ENCODE data around the gene MAN1C1.
A peak's percentile ranks its signal among the peaks of the same experiment; 100 is the strongest.

The MAN1C1 gene

GRCh38 chr1:25782608-25783201 is 166.1 kb downstream of the MAN1C1 start:
- DNase-seq (ENCODE audit: low spot score) = no peak

- no peak for DNase-seq (ENCODE audit: low spot score)
Measured at GRCh38 chr1:25784575-25785051, 168.0 kb downstream of the MAN1C1 start.

- no peak for DNase-seq (ENCODE audit: low spot score)
Measured at GRCh38 chr1:25785333-25786067, 168.9 kb downstream of the MAN1C1 start.

DNA sequence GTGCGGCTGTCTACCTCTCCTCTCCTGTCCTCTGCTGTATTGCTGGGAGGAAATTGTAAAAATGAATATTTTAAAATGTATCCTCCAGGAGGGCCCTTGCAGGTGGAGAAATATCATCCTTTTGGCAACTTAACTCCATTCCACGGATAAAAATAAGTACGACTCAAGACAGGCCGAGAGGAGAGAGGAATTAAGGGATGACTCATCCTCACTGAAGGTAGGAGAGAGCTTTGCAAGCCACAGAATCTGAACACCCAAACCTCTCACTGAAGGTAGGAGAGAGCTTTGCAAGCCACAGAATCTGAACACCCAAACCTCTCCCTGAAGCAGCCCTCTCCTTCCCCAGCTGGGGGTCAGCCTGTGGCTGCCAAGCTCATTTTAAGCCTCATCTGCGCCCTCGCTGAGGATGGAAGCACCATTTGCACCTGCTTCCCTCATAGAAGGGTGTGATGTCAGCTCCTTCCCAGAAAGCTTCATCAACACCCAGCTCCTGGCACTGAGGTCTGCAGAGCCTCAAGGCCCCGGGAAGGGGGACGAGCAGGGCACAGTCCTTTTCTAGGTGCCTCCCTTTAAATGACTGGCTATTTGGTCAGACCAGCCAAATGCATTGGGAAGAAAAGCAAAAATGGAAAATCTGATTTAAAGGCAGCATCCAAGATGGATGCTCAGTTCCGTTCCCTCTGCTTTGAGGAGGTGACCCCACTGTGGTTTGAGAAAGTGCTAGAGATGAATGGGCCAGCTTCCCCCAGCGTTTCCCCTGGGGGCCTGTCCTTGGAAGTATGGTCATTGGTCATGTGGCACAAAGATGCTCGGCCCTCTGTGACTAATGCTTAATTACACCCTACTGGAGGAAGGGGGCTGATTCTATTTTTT is 170.5 kb downstream of the MAN1C1 start:
- DNase-seq (ENCODE audit: low spot score) = peak; percentile 63

- no peak for DNase-seq (ENCODE audit: low spot score)
Measured at GRCh38 chr1:25787760-25788166, 171.2 kb downstream of the MAN1C1 start.

DNA sequence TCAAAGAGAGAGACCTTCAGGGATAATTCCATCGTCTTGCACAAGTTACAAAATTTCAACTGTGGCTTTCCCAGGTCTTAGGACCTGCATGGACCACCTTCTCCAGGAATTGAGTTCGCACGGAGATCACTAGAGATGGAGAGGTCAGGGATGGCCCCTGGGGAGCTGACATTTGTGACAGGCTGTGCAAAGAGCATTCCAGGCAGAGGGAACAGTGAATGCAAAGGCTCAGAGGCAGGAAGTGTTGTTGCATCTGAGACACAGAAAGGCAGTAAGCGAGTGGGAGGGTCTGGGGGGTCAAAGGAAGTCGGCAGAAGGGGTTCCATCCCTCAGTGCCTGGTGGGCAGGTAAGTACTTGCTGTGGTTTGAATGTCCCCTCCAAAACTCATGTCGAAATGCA is 173.9 kb downstream of the MAN1C1 start:
- no peak for DNase-seq (ENCODE audit: low spot score)

GRCh38 chr1:25792115-25792514 is 175.5 kb downstream of the MAN1C1 start:
- DNase-seq (ENCODE audit: low spot score) = no peak

GRCh38 chr1:25793585-25794170 is 177.1 kb downstream of the MAN1C1 start:
- no peak for DNase-seq (ENCODE audit: low spot score)

DNA sequence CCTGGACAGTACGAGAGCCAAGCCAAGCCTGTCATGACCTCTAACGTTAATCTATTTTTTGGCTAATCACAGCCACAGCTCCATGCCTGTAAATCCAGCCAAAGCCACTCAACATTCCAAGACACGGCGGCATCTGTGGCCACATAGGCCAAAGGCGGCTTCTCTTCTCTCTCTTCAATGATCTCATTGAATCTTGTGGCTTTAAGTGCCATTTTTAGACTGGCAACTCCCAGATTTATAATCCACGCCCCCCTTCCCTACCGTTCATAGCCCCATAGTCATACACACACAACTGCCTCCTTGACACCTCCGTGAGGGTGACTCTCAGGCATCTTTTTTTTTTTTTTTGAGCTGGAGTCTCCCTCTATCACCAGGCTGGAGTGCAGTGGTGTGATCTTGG is 177.7 kb downstream of the MAN1C1 start:
- DNase-seq (ENCODE audit: low spot score) = peak; percentile 71

DNA sequence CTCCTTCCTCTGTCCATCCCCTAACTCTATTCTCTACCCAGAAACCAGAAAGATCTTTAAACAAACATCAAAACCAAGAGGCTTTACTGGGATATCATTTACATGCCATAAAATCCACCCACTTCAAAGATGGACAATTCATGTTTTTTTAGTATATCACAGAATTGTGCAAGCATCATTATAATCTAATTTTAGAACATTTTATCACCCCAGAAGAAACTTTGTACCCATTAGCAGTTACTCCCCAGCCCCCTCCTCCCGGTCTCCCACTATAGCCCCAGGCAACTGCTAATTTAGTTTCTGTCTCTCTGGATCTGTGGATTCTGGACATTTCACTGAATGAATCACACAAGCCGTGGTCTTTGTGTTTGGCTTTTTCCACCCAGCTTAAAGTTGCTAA is 178.6 kb downstream of the MAN1C1 start:
- no peak for DNase-seq (ENCODE audit: low spot score)

DNA sequence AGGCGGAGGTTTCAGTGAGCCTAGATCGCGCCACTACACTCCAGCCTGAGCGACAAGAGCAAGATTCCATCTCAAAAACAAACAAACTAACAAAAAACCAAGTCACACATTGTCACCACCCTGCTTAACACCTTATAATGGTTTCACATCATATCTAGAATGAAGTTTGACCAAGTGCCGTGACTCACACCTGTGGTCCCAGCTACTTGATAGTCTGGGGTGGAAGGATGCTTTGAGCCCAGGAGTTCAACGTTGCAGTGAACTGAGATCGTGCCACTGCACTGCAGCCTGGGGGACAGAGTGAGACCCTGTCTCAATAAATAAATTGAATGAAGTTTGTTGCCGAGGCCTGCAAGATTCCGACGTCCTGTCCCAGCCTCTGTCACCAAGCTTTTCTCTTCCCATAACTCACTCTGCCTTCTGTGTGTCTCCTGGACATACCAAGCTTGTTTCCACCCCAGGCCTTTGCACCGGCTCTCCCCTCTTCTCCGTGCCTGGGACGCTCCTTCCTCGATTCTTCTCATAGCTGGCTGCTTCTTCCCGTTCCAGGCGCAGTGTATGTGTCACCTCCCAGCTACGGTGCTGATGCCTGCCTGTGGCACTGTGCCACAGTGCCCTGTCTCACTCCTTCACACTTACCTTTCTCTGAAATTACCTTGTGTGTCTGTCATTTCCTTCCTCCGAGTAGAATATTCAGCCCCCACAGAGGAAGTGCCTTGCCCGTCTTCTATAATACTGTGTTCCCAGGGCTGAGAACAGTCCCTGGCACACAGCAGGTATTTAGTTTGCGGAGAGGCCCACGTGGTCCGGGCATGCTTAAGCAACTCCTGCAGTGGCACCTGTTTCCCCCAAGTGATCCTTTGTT is 179.6 kb downstream of the MAN1C1 start:
- no peak for DNase-seq (ENCODE audit: low spot score)

GRCh38 chr1:25796811-25797458 is 180.3 kb downstream of the MAN1C1 start:
- peak; percentile 84 for DNase-seq (ENCODE audit: low spot score)

- DNase-seq (ENCODE audit: low spot score) = peak; percentile 77
Measured at GRCh38 chr1:25797939-25798338, 181.3 kb downstream of the MAN1C1 start.

- no peak for DNase-seq (ENCODE audit: low spot score)
Measured at GRCh38 chr1:25798666-25799351, 182.2 kb downstream of the MAN1C1 start.

- DNase-seq (ENCODE audit: low spot score) = no peak
Measured at GRCh38 chr1:25799352-25799934, 182.9 kb downstream of the MAN1C1 start.

DNA sequence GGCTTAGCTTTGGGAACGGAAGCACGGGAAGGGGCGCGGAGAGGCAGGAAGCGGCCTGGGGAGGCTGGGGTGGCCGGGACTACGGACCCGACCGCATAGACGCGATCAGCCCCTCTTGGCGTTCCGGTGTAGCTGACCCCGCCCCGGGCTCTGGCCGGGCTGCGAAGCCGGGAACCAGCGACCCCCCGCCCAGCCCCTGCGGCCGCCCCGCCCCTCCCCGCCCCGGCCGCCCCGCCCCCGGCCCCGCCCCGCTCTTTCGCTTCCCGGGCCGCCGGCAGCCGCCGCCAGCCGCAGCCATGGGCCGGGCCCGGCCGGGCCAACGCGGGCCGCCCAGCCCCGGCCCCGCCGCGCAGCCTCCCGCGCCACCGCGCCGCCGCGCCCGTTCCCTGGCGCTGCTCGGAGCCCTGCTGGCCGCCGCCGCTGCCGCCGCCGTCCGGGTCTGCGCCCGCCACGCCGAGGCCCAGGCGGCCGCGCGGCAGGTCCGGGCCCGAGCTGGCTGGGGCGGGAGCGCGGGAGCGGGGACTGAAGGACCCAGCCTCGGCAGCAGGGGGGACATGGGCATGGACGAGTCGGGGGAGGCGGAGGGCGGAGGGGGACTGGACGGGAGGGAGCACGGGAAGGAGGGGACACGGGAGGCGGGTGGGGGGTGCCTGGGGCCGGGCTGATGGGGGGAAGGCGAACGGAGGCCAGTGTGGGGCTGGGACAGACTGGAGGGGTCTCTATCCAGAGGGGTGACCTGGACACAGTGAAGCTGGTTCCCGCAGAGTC is 183.5 kb downstream of the MAN1C1 start, which contains the start of gene SELENON:
TSS of gene SELENON (plus strand) at position 259 of the 768 bp plus-strand sequence. CDS start at position 297, 38 bp downstream.
- DNase-seq (ENCODE audit: low spot score) = peak; percentile 78

- peak; percentile 40 for DNase-seq (ENCODE audit: low spot score)
Measured at GRCh38 chr1:25800703-25801377, 184.2 kb downstream of the MAN1C1 start.

DNA sequence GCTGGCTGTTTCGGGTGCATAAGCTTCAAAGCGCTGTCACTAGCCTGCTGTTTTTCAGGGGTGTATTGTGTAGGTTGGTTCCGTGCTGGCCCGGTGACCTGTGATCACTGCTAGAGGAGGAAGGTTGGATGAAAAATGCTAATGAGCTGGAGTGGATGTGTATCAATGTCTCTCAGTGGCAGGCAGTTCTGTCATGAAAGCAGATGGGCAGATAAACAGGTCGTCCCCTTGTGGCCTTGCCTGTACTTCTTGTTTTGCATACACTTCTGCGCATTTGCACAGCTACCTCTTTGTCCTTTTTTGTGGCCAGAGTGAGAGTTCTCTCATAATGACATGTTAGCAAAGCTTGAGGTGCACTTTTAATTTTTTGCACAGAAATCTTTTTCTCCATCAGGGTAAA is 186.3 kb downstream of the MAN1C1 start:
- no peak for DNase-seq (ENCODE audit: low spot score)
